Measurements from ENCODE around the gene CDC42BPA.
"Not testable (repeated sequence)": the region's sequence is repeated elsewhere in the genome, so short reads cannot be mapped to it uniquely, and the experiment has no call there.

Gene CDC42BPA

GRCh38 chr1:227355542-227356245 is 37.4 kb upstream of the CDC42BPA start:
- no peak overlapping the region for H3K27ac ChIP-seq (ENCODE audit: insufficient read depth, low read depth, low read length, poor library complexity, severe bottlenecking)
- no peaks in the 10 kb centered on the region for H3K27me3 ChIP-seq (ENCODE audit: control insufficient read depth, insufficient read depth, low read length, poor library complexity, severe bottlenecking)
- 93 to 95% methylated on average over 15 of the region's 15 CpGs for WGBS, 2 experiments
- peaks cover 7% of the 10 kb centered on the region for H3K4me1 ChIP-seq (ENCODE audit: control insufficient read depth, insufficient read depth, low read length)
- H3K36me3 ChIP-seq (ENCODE audit: control insufficient read depth, insufficient read depth, low read length) = no peaks in the 10 kb centered on the region
- no peak overlapping the region for H3K4me3 ChIP-seq (ENCODE audit: insufficient read depth, low read depth, low read length)
- no peaks in the 10 kb centered on the region for H3K9me3 ChIP-seq (ENCODE audit: control insufficient read depth, low read length)

GRCh38 chr1:227353186-227353585 is 34.9 kb upstream of the CDC42BPA start:
- Histone ChIP-seq H3K9me3 (ENCODE audit: control insufficient read depth, low read length) (no peaks in the 10 kb centered on the region), H3K27ac (ENCODE audit: insufficient read depth, low read depth, low read length, poor library complexity, severe bottlenecking) (no peak overlapping the region), H3K4me3 (ENCODE audit: insufficient read depth, low read depth, low read length) (no peak overlapping the region), H3K4me1 (ENCODE audit: control insufficient read depth, insufficient read depth, low read length) (peaks cover 7% of the 10 kb centered on the region), H3K27me3 (ENCODE audit: control insufficient read depth, insufficient read depth, low read length, poor library complexity, severe bottlenecking) (no peaks in the 10 kb centered on the region), H3K36me3 (ENCODE audit: control insufficient read depth, insufficient read depth, low read length) (no peaks in the 10 kb centered on the region)
- WGBS, 2 experiments = 78 to 84% methylated on average over 4 of the region's 4 CpGs

GRCh38 chr1:227352164-227352563 is 33.9 kb upstream of the CDC42BPA start:
- not testable (repeated sequence) for H3K36me3 ChIP-seq (ENCODE audit: control insufficient read depth, insufficient read depth, low read length); H3K9me3 ChIP-seq (ENCODE audit: control insufficient read depth, low read length); H3K4me3 ChIP-seq (ENCODE audit: insufficient read depth, low read depth, low read length); H3K4me1 ChIP-seq (ENCODE audit: control insufficient read depth, insufficient read depth, low read length); H3K27ac ChIP-seq (ENCODE audit: insufficient read depth, low read depth, low read length, poor library complexity, severe bottlenecking); H3K27me3 ChIP-seq (ENCODE audit: control insufficient read depth, insufficient read depth, low read length, poor library complexity, severe bottlenecking)
- 91 to 92% methylated on average over 2 of the region's 2 CpGs for WGBS, 2 experiments

GRCh38 chr1:227351443-227351842 is 33.2 kb upstream of the CDC42BPA start:
- H3K4me3 ChIP-seq (ENCODE audit: insufficient read depth, low read depth, low read length) = no peak overlapping the region
- no peaks in the 10 kb centered on the region for H3K9me3 ChIP-seq (ENCODE audit: control insufficient read depth, low read length)
- no peak overlapping the region for H3K27ac ChIP-seq (ENCODE audit: insufficient read depth, low read depth, low read length, poor library complexity, severe bottlenecking)
- no peaks in the 10 kb centered on the region for H3K36me3 ChIP-seq (ENCODE audit: control insufficient read depth, insufficient read depth, low read length)
- H3K27me3 ChIP-seq (ENCODE audit: control insufficient read depth, insufficient read depth, low read length, poor library complexity, severe bottlenecking) = no peaks in the 10 kb centered on the region
- H3K4me1 ChIP-seq (ENCODE audit: control insufficient read depth, insufficient read depth, low read length) = no peaks in the 10 kb centered on the region
- WGBS, 2 experiments = 36 to 45% methylated on average over 1 of the region's 1 CpG

- Histone ChIP-seq H3K4me1 (ENCODE audit: control insufficient read depth, insufficient read depth, low read length) (no peaks in the 10 kb centered on the region), H3K36me3 (ENCODE audit: control insufficient read depth, insufficient read depth, low read length) (no peaks in the 10 kb centered on the region), H3K9me3 (ENCODE audit: control insufficient read depth, low read length) (no peaks in the 10 kb centered on the region), H3K27ac (ENCODE audit: insufficient read depth, low read depth, low read length, poor library complexity, severe bottlenecking) (no peak overlapping the region), H3K27me3 (ENCODE audit: control insufficient read depth, insufficient read depth, low read length, poor library complexity, severe bottlenecking) (no peaks in the 10 kb centered on the region), H3K4me3 (ENCODE audit: insufficient read depth, low read depth, low read length) (no peak overlapping the region)
- 89 to 92% methylated on average over 3 of the region's 3 CpGs for WGBS, 2 experiments
These were observed 31.7 kb upstream of the CDC42BPA start for GRCh38 chr1:227349967-227350366.

GRCh38 chr1:227343727-227344551 is 25.6 kb upstream of the CDC42BPA start:
- Histone ChIP-seq H3K27me3 (ENCODE audit: control insufficient read depth, insufficient read depth, low read length, poor library complexity, severe bottlenecking) (no peaks in the 10 kb centered on the region), H3K4me3 (ENCODE audit: insufficient read depth, low read depth, low read length) (no peak overlapping the region), H3K4me1 (ENCODE audit: control insufficient read depth, insufficient read depth, low read length) (no peaks in the 10 kb centered on the region), H3K27ac (ENCODE audit: insufficient read depth, low read depth, low read length, poor library complexity, severe bottlenecking) (no peak overlapping the region), H3K9me3 (ENCODE audit: control insufficient read depth, low read length) (no peaks in the 10 kb centered on the region), H3K36me3 (ENCODE audit: control insufficient read depth, insufficient read depth, low read length) (no peaks in the 10 kb centered on the region)
- WGBS, 2 experiments = 91 to 94% methylated on average over 2 of the region's 3 CpGs

GRCh38 chr1:227343206-227343605 is 24.9 kb upstream of the CDC42BPA start:
- Histone ChIP-seq H3K4me1 (ENCODE audit: control insufficient read depth, insufficient read depth, low read length) (no peaks in the 10 kb centered on the region), H3K27ac (ENCODE audit: insufficient read depth, low read depth, low read length, poor library complexity, severe bottlenecking) (no peak overlapping the region), H3K4me3 (ENCODE audit: insufficient read depth, low read depth, low read length) (no peak overlapping the region), H3K9me3 (ENCODE audit: control insufficient read depth, low read length) (no peaks in the 10 kb centered on the region), H3K36me3 (ENCODE audit: control insufficient read depth, insufficient read depth, low read length) (no peaks in the 10 kb centered on the region), H3K27me3 (ENCODE audit: control insufficient read depth, insufficient read depth, low read length, poor library complexity, severe bottlenecking) (no peaks in the 10 kb centered on the region)

GRCh38 chr1:227342075-227342829 is 24.0 kb upstream of the CDC42BPA start:
- H3K4me1 ChIP-seq (ENCODE audit: control insufficient read depth, insufficient read depth, low read length) = no peaks in the 10 kb centered on the region
- no peaks in the 10 kb centered on the region for H3K36me3 ChIP-seq (ENCODE audit: control insufficient read depth, insufficient read depth, low read length)
- H3K27me3 ChIP-seq (ENCODE audit: control insufficient read depth, insufficient read depth, low read length, poor library complexity, severe bottlenecking) = no peaks in the 10 kb centered on the region
- no peak overlapping the region for H3K27ac ChIP-seq (ENCODE audit: insufficient read depth, low read depth, low read length, poor library complexity, severe bottlenecking)
- H3K4me3 ChIP-seq (ENCODE audit: insufficient read depth, low read depth, low read length) = no peak overlapping the region
- H3K9me3 ChIP-seq (ENCODE audit: control insufficient read depth, low read length) = no peaks in the 10 kb centered on the region
- 83 to 93% methylated on average over 3 of the region's 3 CpGs for WGBS, 2 experiments

GRCh38 chr1:227336136-227336535 is 17.8 kb upstream of the CDC42BPA start:
- not testable (repeated sequence) for H3K27ac ChIP-seq (ENCODE audit: insufficient read depth, low read depth, low read length, poor library complexity, severe bottlenecking); H3K4me3 ChIP-seq (ENCODE audit: insufficient read depth, low read depth, low read length); H3K4me1 ChIP-seq (ENCODE audit: control insufficient read depth, insufficient read depth, low read length); H3K9me3 ChIP-seq (ENCODE audit: control insufficient read depth, low read length); H3K36me3 ChIP-seq (ENCODE audit: control insufficient read depth, insufficient read depth, low read length); H3K27me3 ChIP-seq (ENCODE audit: control insufficient read depth, insufficient read depth, low read length, poor library complexity, severe bottlenecking)
- 87 to 95% methylated on average over 4 of the region's 4 CpGs for WGBS, 2 experiments
